Loucy (cell line): ENCODE measurements around the gene PRSS56.

Experiments used
- EZH2phosphoT487 ChIP-seq: fragments of 200-600 bp; IDR thresholded peaks from 2 replicates; pipeline ENCODE4 v1.6.1; 2018; ENCODE audit warnings: antibody characterized with exemption, mild to moderate bottlenecking, moderate library complexity, borderline replicate concordance
- TF ChIP-seq, protein P1 (sequence below): fragments of 200-600 bp; sonication (generic); conservative IDR thresholded peaks from 2 replicates; pipeline ENCODE4 v1.5.1; 2014; ENCODE audit warnings: mild to moderate bottlenecking, antibody characterized with exemption, low read length

DNA sequence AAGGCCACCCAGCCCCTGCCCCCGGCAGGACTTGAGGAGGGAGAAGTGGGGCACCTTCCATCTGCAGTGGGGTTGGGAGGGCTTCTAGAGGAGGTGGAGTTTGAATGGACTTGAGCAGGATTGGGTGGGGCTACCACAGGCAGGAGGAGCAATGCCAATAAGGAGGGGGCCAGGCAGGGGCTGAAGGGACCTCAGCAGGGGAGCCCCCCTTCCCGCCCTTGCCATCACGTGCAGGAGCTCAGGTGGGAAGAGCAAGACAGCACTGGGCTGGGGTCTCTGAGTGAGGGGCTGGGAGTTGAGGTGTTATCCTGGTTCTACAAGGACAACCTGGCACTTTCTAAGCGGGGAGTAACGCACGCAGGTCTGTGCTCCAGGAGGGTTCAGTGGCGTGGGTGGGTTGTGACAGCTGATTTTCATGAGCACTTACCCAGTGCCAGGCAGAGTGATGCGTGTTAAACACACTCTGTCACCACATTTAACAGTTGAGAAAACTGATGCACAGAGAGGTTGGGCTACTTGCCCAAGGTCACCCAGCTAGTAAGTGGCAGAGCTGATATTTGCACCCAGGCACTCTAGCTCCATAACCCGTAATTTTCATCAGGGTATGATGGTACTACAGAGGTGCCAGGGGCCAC, 10.6 kb downstream of the PRSS56 start:
- TF ChIP-seq, protein P1, sequence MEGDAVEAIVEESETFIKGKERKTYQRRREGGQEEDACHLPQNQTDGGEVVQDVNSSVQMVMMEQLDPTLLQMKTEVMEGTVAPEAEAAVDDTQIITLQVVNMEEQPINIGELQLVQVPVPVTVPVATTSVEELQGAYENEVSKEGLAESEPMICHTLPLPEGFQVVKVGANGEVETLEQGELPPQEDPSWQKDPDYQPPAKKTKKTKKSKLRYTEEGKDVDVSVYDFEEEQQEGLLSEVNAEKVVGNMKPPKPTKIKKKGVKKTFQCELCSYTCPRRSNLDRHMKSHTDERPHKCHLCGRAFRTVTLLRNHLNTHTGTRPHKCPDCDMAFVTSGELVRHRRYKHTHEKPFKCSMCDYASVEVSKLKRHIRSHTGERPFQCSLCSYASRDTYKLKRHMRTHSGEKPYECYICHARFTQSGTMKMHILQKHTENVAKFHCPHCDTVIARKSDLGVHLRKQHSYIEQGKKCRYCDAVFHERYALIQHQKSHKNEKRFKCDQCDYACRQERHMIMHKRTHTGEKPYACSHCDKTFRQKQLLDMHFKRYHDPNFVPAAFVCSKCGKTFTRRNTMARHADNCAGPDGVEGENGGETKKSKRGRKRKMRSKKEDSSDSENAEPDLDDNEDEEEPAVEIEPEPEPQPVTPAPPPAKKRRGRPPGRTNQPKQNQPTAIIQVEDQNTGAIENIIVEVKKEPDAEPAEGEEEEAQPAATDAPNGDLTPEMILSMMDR: no peak
- TF ChIP-seq EZH2phosphoT487: no peak
